Choroid plexus epithelial cell (primary cell): ENCODE results near the gene POLD2.

ENCODE experiments used
- DNase-seq: peaks from one replicate; pipeline ENCODE4 v3.0.0-alpha.2; 2010; ENCODE audit warnings: low read depth
- H3K4me3 ChIP-seq: 2 replicates; pipeline ENCODE4 v1.5.1; 2011; ENCODE audit warnings: low read depth, mild to moderate bottlenecking, control low read depth, low read length, moderate library complexity
- CTCF ChIP-seq: conservative IDR thresholded peaks from 2 replicates; pipeline ENCODE4 v1.5.1; 2011; ENCODE audit warnings: low read depth, mild to moderate bottlenecking, control low read depth, inconsistent platforms, low read length, moderate library complexity

The POLD2 gene

GRCh38 chr7:44080686-44081265 lies 42.6 kb downstream of the POLD2 start:
- no peak for DNase-seq
- TF ChIP-seq CTCF, result no peak
- no peak overlapping the region for H3K4me3 ChIP-seq

DNA sequence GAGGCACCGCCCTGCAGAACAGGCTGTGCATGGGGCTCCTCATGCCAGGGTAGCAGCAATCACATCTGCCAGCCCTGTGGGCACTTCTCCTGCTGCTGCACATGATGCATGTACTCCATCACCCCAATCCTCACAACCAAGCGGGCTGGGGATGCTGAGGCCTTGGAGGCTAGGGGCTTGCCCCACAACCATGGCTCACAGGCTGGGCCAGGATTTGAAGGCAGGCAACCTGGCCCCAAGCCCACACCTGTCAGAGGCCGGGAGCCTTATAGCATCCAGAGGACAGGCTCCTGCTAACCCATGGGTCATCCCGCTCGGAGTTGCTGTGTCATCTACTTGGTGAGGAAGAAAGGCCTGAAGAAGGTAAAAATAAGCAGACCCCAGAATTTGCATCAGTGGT lies 43.2 kb downstream of the POLD2 start:
- H3K4me3 ChIP-seq, result no peak overlapping the region
- TF ChIP-seq CTCF, result no peak
- no peak for DNase-seq

DNA sequence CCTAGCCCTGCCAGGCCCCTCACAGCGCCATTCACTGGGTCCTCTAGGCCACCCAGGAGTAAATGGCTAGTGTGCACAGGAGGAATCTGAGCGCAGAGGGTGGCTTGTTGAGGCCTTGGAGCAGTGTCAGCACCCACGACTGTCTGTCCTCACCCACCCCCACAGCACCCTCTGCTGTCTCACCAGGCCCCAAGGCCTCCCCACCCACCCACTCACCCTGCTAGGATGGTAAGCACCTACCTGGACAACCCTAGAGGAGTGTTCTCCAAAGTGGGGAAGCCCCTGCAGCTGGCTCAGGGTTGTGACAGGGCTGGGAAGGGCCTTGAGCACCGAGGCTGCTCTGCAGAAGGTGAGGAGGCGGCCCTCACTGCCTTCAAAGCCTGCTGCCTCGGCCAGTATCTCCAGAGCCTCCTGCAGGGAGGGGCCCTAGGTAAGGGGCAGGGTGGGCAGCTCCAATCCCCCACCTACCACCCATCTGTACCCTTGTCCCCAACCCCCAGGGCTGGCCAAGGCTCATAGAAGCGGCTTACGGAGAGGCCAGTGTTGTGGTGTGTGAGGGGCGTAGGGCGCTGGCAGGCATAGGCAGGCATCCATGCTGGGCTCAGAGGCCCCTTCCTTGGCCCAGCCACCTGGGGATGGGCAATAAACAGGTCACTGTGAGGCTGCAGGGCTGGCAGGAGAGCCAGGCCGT lies 43.9 kb downstream of the POLD2 start:
- TF ChIP-seq CTCF, result no peak
- no peak overlapping the region for H3K4me3 ChIP-seq
- DNase-seq, result no peak

- TF ChIP-seq CTCF, result no peak
- no peak for DNase-seq
- no peak overlapping the region for H3K4me3 ChIP-seq
Observed at GRCh38 chr7:44078521-44078920, 44.8 kb downstream of the POLD2 start.

GRCh38 chr7:44077681-44078091 lies 45.7 kb downstream of the POLD2 start:
- no peak for DNase-seq
- TF ChIP-seq CTCF, result no peak
- H3K4me3 ChIP-seq, result no peak overlapping the region

DNA sequence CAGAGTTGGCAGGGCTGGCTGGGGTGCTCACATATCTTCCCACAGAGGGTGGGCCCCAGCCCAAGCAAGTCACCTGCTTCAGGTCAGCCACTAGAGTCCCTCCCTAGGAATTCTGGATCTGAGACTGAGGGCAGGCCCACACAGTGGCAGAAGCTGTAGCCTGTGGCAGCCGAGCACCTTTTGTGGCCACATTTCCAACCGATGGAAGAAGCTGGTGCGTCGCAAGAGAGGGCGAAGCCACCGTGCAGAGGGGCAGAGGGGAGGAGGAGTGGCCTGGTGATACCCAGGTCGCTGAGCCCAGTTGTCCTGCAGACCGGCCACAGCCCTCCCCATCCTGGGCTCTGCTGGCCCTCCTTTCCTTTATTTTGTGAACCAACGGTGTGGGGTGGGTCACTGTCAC lies 46.3 kb downstream of the POLD2 start:
- H3K4me3 ChIP-seq, result no peak overlapping the region
- no peak for TF ChIP-seq CTCF
- DNase-seq, result no peak
